Erythroblast (primary cell): ENCODE data around the gene HES5.

Source experiments
- GATA1 ChIP-seq: IDR thresholded peaks from 2 replicates; pipeline ENCODE4 v1.6.1; 2011; ENCODE audit warnings: low read depth, mild to moderate bottlenecking, control low read depth, low read length, moderate library complexity
- POLR2A ChIP-seq: IDR thresholded peaks from 2 replicates; pipeline ENCODE4 v1.6.1; 2011; ENCODE audit warnings: mild to moderate bottlenecking, low read length

DNA sequence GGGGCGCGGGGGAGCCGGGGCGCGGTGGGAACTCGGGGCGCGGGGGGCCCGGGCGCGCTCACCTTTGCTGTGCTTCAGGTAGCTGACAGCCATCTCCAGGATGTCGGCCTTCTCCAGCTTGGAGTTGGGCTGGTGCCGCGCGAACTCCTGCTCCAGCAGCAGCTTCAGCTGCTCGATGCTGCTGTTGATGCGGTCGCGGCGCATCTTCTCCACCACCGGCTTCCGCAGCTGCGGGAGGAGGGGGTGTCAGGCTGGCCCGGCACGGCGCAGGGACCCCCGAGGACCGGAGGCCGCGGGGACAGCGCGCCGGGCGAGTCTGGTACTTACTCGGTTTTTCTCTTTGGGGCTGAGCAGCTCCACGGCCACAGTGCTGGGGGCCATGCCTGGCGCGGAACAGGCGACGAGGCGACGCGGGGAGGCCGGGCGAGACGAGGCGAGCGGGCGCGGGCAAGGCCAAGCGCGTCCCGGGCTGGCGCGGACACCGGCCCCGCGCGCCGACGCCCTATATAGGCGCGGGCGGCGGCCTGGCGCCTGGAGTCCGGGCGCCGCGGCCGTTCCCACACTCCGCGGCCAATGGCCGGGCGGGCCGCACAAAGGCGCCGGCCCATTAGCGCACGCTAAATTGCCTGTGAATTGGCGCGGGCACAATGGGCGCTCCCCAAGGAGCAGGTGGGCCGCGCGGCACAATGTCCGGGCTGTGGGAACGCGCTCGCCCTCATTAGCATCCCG, at the start of gene HES5:
- TF ChIP-seq POLR2A (no peak), GATA1 (no peak)
